Measurements from ENCODE around the gene HDHD5.
"Not testable (repeated sequence)": the region's sequence is repeated elsewhere in the genome, so short reads cannot be mapped to it uniquely, and the experiment has no call there.

Gene HDHD5

GRCh38 chr22:17155941-17156340, 3.1 kb downstream of the HDHD5 start:
- no peak for DNase-seq (ENCODE audit: low read depth)

DNA sequence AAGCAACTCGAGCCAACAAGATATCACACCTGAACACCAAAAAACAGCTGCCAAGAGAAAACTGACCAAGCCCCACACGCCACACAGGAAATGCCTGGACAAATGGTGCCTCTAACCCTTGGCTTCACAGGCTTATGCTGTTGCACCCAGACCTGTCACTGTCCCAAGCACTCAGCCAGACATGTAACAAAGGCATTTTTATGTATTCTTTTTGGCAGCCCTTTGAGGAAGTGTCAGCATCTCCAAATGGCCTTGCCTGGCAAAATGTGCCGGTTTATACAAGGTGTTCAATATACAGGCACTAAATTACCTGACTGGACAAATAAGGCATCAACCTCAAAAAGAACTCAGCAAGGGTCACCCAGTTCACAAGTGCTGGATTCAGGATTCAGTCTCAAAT, 6.1 kb downstream of the HDHD5 start:
- DNase-seq (ENCODE audit: low read depth), result no peak

DNA sequence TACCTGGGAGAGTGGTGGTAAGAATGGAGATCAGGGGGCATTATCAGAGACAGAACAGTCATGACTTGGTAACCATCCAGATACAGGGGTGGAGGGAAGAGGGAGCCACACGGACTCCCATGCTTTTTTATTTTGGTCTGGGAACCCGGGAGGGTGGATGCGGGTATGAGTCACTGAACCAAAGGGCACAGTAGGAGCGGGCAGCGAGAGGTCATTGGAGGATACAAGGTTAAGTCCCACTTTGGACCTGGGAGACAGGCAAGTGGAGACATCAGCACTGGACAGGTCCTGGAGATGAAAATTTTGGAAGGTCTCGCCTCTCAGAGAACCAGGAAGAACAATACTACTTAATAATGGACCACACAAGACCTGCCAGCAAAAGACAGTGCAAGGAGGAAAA, 6.7 kb downstream of the HDHD5 start:
- DNase-seq (ENCODE audit: low read depth), result no peak

DNA sequence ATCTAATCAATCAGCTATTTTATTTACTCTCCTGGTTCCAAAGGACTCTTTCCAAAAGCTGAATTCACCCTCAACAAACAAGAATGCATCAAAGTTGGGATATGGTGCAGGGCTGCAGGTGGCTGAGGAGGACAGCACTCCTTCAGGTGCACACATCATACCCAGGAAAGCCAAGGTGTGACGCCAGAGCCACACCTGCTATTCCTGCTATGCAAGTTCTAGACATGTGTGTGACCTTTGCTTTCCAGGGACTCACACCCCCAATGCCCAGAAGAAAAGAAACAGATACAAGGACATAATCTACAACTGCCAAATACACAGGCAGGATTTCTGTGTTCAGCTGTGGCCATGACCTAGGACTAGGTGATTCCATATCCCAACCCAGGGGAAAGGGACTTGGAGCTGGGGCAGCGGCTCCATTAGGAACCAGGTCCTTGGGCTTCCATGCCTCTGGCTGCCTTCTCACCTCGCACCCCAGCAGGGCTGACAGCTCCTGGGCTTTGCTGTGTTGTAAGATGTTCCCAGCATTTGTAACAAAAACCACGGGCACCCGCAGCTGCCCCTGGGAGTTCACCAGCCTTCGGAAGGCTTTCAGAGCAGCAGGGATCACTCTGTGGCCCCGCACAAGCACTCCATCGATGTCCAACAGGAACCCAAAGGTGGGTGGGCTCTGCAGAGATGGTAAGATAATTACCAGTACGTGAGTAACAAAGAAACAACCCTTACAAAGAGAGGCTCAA, 9.8 kb downstream of the HDHD5 start:
- no peak for DNase-seq (ENCODE audit: low read depth)

GRCh38 chr22:17147458-17147857, 11.6 kb downstream of the HDHD5 start:
- DNase-seq (ENCODE audit: low read depth), result not testable (repeated sequence)

DNA sequence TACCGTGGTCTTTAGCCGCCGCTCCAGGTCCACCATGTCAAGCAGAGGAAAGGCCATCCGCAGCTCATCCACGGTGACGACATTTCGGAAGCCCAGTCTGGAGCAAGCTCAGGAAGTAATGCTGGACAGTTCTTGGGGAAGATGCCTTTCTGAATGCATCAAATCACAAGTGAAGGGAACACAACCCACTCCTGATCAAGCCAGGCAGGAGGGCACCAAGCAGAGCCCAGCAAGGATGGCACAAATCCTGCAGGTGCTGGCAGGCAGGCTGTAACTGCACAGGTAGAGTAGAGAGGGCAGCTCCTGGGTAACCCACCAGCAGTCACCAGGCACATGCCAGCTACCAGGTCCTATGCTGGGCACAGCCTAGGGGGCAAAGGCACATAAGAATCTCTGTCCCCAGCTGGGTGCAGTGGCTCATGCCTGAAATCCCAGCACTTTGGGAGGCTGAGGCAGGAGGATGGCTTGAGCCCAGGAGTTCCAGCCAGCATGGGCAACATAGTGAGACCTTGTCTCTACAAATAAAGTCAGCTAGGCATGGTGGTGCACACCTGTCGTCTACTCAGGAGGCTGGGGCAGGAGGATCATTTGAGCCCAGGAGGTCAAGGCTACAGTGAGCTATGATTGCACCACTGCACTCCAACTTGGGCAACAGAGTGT, 13.9 kb downstream of the HDHD5 start:
- DNase-seq (ENCODE audit: low read depth), result no peak

- DNase-seq (ENCODE audit: low read depth), result no peak
These were observed 15.3 kb downstream of the HDHD5 start for GRCh38 chr22:17143826-17144225.

DNA sequence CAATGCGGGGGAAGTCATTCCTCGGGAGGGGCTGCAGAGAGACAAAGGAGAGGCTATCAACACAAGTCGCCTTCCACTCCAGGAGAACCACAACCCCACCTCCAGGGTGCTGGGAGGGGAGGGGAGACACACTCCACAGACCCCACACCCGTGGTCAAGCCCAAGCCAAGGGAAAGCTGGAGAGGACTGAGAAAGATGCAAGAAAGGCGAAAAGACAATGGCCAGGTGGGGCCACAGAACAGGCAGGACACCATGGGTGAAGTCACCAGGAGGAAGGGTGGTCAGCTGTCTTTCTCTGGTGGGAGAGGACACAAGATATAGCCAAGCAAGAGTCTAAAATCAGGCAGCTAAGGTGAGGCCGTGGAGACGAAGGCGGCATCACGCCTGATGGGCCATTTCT, 16.0 kb downstream of the HDHD5 start:
- no peak for DNase-seq (ENCODE audit: low read depth)

GRCh38 chr22:17140826-17141766, 18.0 kb downstream of the HDHD5 start:
- no peak for DNase-seq (ENCODE audit: low read depth)

DNA sequence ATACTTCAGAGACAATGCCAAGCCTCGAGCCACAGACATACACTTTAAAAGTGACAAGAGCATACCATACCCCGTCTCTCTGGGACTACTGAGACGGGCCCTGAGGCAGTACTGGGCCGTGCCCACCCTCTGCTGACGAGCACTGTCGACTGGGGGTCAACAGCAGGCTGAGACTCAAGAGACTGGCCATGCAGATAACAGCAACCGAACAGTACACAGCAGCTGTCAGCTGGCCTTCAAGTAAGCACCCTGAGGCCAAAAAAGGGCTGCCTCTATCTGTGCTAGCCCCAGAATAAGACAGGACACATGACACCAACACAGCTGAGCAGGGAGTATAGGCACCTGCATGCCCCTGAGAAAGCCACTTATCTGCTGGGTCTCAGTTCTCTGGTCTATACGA, 19.1 kb downstream of the HDHD5 start:
- no peak for DNase-seq (ENCODE audit: low read depth)

- DNase-seq (ENCODE audit: low read depth), result no peak
These were observed 20.6 kb downstream of the HDHD5 start for GRCh38 chr22:17138513-17138912.

DNA sequence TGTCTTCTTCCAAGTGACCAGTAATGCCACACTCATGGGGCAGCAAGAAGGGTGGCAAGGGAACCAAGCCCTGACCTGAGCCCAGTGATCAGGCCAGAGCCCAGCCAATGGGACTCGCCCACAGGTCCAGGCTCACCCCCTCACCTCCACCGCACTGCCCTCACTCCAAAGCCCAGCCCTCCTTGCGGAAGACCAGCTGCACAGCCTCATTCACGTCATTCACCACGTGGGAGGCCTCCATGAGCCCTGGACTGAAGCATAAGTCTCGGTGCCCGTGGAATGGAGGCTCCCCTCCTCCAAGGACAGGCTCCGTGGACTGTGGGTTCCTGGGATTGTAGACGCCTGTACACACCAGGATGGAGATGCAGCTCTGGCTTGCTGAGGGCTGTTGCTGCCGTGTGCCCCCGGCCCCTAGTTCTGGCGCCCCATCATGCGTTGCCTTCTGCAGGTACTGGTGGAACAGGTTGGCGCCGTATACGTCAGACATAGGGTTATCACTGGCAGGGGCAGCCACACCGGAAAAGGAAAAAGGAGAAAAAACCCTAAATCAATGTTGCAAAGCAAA, 21.1 kb downstream of the HDHD5 start:
- no peak for DNase-seq (ENCODE audit: low read depth)

DNA sequence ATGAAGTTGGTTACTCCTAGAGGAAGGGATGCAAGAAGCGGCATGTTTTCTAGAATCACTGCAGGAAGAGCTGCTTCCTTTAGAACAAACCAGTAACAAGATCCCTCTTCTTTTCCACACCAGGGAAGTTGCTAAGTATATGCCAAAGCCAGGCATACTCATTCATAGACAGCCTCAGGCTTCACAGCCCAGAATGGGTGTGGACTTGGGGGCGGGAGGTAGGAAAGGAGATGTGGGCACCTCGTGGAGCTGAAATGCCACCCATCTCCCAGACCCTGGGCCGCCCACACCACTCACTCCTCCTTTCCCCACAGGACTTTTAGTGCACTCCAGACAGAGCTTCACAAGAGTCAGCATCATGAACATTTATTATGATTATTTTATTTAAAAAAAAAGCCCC, 21.9 kb downstream of the HDHD5 start:
- DNase-seq (ENCODE audit: low read depth), result no peak

DNA sequence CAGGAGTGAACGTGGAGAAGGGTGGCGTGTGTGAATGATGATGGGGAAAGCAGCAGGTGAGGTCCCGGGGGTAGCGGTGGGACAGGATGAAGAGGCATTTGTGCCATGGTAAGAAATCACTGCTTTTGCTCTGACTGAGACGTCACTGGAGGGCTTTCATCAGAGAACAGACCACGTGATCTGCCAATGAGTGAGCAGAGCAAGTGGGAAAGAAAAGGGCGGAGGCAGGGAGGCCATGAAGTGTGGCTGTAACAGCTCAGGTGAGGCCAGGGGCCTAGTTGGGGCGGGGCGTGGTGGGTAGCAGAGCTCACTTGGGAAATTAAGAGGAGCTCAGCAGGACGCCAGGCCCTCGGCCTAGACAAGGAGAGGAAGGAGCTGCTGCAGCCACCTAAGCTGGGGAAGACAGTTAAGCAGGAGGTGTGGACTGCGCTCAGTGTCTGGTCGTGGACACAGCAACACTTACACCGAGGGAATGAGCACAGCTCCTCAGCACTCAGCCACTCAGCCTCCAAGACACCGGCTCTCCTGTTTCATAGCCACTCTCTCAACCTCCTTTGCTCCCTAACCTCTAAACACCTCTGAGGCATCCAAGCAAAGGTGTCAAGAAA, 23.8 kb downstream of the HDHD5 start:
- no peak for DNase-seq (ENCODE audit: low read depth)

DNA sequence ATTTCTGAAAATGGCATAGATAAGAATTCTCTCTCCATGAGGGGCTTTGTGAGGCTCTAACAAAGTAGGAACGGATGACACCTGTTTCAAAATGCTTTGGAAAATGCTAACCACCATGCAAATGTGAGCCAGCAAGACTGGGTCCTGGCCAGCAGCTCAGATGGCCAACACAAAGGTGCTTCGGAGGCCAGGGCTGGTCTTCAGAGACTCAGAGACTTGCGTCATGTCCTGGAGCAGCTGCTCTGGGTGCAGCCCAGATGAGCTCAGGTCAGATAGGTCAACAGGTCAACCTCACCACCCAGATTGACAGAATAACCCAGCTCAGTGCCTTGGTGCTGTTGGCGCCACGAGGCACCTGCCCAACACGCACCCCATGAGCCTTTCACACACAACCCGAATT, 25.9 kb downstream of the HDHD5 start:
- DNase-seq (ENCODE audit: low read depth), result no peak

GRCh38 chr22:17132112-17132511, 27.0 kb downstream of the HDHD5 start:
- DNase-seq (ENCODE audit: low read depth), result no peak

- no peak for DNase-seq (ENCODE audit: low read depth)
These were observed 27.4 kb downstream of the HDHD5 start for GRCh38 chr22:17131686-17132085.

DNA sequence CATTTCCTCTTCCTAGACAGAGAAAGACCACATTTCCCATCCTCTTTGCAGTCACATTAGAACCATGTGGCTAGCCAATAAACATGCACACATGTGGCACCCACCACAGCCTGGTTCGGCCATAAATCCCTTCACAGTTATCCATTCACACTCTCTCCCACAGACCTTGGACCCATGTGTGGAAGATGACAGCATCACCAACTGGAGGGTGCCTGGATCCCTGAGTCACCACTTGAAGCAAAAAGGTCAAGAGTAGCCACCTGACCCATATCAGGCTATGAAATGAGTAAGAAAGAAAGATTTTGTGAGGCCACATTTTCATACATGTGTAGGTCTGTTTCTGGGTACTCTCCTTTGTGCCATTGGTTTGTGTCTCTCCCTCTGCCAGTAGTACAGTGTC, 28.9 kb downstream of the HDHD5 start:
- DNase-seq (ENCODE audit: low read depth), result no peak

- DNase-seq (ENCODE audit: low read depth), result no peak
These were observed 37.6 kb downstream of the HDHD5 start, which contains the start of gene TMEM121B for GRCh38 chr22:17121233-17122195. Gene TMEM121B (minus strand): TSS chr22:17121360. CDS start chr22:17121127, 233 bp downstream.

GRCh38 chr22:17120711-17121232, 38.3 kb downstream of the HDHD5 start:
- DNase-seq (ENCODE audit: low read depth), result no peak
